ENCODE measurements around the gene NUMB.

DNA sequence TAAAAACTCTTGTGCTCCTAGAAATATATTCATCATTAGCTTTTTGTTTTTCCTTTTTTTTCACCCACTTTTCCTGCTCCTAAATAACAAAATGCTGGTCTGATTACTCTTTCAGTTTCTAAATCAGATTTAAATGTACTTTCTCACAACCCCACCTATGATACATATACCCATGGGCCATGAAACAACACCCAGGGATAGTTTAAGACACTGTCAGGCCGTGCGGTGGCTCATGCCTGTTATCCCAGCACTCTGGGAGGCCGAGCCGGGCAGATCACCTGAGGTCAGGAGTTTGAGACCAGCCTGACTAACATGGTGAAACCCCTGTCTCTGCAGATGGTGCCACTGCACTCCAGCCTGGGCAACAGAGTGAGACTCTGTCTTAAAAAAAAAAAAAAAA is 1.6 kb upstream of the NUMB start:
- TF ChIP-seq, protein P1, sequence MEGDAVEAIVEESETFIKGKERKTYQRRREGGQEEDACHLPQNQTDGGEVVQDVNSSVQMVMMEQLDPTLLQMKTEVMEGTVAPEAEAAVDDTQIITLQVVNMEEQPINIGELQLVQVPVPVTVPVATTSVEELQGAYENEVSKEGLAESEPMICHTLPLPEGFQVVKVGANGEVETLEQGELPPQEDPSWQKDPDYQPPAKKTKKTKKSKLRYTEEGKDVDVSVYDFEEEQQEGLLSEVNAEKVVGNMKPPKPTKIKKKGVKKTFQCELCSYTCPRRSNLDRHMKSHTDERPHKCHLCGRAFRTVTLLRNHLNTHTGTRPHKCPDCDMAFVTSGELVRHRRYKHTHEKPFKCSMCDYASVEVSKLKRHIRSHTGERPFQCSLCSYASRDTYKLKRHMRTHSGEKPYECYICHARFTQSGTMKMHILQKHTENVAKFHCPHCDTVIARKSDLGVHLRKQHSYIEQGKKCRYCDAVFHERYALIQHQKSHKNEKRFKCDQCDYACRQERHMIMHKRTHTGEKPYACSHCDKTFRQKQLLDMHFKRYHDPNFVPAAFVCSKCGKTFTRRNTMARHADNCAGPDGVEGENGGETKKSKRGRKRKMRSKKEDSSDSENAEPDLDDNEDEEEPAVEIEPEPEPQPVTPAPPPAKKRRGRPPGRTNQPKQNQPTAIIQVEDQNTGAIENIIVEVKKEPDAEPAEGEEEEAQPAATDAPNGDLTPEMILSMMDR (IDR thresholded peaks at IDR 0.05) = no peak
- TF ChIP-seq POLR2A (IDR thresholded peaks at IDR 0.05) = no peak

Data from adrenal gland (tissue), 5 donors.